Measurements from ENCODE around the gene INPP5A.

- TF ChIP-seq POLR2A (IDR thresholded peaks at IDR 0.05) (no peak), CTCF (IDR thresholded peaks at IDR 0.05) (no peak)
These were observed 129.9 kb downstream of the INPP5A start for GRCh38 chr10:132667342-132668047.
